ENCODE measurements around the gene HIC1. TPM values are rescaled to one million over a fixed set of nuclear protein-coding genes. Genes with fewer than 3 reads are reported as not detected.

HIC1 gene
- total and polyA plus RNA-seq, 2 experiments from 2014 or later = 0.17 to 0.26 TPM

DNA sequence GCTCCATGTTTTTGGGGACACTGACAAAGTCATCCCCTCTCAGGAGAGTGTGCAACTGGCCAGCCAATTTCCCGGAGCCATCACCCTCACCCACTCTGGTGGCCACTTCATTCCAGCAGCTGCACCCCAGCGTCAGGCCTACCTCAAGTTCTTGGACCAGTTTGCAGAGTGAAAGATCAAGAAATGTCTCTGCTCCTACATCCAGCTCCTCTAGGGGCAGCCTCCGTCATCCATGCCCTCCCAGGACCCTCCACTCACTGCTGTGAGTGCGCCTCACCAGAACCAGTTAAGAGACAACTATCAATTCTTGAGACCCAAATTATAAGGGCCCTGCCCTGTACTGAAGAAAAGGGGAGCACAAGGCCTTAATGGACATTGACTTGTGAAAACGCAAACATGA is 12.0 kb upstream of the HIC1 start (continued):
- TF ChIP-seq, protein P1, sequence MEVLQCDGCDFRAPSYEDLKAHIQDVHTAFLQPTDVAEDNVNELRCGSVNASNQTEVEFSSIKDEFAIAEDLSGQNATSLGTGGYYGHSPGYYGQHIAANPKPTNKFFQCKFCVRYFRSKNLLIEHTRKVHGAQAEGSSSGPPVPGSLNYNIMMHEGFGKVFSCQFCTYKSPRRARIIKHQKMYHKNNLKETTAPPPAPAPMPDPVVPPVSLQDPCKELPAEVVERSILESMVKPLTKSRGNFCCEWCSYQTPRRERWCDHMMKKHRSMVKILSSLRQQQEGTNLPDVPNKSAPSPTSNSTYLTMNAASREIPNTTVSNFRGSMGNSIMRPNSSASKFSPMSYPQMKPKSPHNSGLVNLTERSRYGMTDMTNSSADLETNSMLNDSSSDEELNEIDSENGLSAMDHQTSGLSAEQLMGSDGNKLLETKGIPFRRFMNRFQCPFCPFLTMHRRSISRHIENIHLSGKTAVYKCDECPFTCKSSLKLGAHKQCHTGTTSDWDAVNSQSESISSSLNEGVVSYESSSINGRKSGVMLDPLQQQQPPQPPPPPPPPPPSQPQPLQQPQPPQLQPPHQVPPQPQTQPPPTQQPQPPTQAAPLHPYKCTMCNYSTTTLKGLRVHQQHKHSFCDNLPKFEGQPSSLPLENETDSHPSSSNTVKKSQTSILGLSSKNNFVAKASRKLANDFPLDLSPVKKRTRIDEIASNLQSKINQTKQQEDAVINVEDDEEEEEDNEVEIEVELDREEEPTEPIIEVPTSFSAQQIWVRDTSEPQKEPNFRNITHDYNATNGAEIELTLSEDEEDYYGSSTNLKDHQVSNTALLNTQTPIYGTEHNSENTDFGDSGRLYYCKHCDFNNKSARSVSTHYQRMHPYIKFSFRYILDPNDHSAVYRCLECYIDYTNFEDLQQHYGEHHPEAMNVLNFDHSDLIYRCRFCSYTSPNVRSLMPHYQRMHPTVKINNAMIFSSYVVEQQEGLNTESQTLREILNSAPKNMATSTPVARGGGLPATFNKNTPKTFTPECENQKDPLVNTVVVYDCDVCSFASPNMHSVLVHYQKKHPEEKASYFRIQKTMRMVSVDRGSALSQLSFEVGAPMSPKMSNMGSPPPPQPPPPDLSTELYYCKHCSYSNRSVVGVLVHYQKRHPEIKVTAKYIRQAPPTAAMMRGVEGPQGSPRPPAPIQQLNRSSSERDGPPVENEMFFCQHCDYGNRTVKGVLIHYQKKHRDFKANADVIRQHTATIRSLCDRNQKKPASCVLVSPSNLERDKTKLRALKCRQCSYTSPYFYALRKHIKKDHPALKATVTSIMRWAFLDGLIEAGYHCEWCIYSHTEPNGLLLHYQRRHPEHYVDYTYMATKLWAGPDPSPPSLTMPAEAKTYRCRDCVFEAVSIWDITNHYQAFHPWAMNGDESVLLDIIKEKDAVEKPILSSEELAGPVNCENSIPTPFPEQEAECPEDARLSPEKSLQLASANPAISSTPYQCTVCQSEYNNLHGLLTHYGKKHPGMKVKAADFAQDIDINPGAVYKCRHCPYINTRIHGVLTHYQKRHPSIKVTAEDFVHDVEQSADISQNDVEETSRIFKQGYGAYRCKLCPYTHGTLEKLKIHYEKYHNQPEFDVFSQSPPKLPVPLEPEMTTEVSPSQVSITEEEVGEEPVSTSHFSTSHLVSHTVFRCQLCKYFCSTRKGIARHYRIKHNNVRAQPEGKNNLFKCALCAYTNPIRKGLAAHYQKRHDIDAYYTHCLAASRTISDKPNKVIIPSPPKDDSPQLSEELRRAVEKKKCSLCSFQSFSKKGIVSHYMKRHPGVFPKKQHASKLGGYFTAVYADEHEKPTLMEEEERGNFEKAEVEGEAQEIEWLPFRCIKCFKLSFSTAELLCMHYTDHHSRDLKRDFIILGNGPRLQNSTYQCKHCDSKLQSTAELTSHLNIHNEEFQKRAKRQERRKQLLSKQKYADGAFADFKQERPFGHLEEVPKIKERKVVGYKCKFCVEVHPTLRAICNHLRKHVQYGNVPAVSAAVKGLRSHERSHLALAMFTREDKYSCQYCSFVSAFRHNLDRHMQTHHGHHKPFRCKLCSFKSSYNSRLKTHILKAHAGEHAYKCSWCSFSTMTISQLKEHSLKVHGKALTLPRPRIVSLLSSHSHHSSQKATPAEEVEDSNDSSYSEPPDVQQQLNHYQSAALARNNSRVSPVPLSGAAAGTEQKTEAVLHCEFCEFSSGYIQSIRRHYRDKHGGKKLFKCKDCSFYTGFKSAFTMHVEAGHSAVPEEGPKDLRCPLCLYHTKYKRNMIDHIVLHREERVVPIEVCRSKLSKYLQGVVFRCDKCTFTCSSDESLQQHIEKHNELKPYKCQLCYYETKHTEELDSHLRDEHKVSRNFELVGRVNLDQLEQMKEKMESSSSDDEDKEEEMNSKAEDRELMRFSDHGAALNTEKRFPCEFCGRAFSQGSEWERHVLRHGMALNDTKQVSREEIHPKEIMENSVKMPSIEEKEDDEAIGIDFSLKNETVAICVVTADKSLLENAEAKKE (CRISPR knock-in tag; IDR thresholded peaks at IDR 0.05) = no peak
- no peak for TF ChIP-seq NANOG (IDR thresholded peaks at IDR 0.05; ENCODE audit: borderline replicate concordance)
- TF ChIP-seq STAT1 (IDR thresholded peaks at IDR 0.05; ENCODE audit: unreplicated experiment) = no peak
- no peak for TF ChIP-seq POLR2AphosphoS5 (IDR thresholded peaks at IDR 0.05; ENCODE audit: low read depth)
- TF ChIP-seq ZNF331 (CRISPR knock-in tag; IDR thresholded peaks at IDR 0.05; ENCODE audit: low read depth) = no peak
- no peak for TF ChIP-seq EZH2 (IDR thresholded peaks at IDR 0.05; ENCODE audit: low read depth, unreplicated experiment)

GRCh38 chr17:2043785-2044184 is 11.1 kb upstream of the HIC1 start:
- Histone ChIP-seq H3K4me2 (no peak overlapping the region), H3K27ac (ENCODE audit: low read depth) (no peak overlapping the region), H3K4me3 (no peak overlapping the region), H2AFZ (no peak overlapping the region), H3K27me3 (ENCODE audit: insufficient read depth) (peaks cover 37% of the 10 kb centered on the region), H3K9me2 (ENCODE audit: insufficient read depth) (no peaks in the 10 kb centered on the region), H4K20me1 (replicated peaks; ENCODE audit: insufficient read depth) (no peaks in the 10 kb centered on the region; the same call in 1 of the 2 replicates), H3F3A (replicated peaks; ENCODE audit: low read depth) (peaks cover 10% of the 10 kb centered on the region; the same call in 1 of the 2 replicates), H3K36me3 (ENCODE audit: insufficient read depth) (peaks cover 7% of the 10 kb centered on the region; the same call in 1 of the 2 replicates), H3K4me1 (ENCODE audit: insufficient read depth) (peaks cover 7% of the 10 kb centered on the region), H3K79me2 (replicated peaks; ENCODE audit: insufficient read depth) (no peaks in the 10 kb centered on the region)
- peaks cover 5% of the 10 kb centered on the region; the same call in 2 of the 3 replicates for H3K4me1 Mint-ChIP-seq
- DNase-seq (ENCODE audit: low spot score) (no peak), ATAC-seq (no peak)
- H3K36me3 Mint-ChIP-seq (ENCODE audit: low read depth) = peaks cover 16% of the 10 kb centered on the region
- peak overlapping the region; percentile 97; the same call in 1 of the 3 replicates for H3K4me3 Mint-ChIP-seq
- H3K9me3 Mint-ChIP-seq = no peaks in the 10 kb centered on the region
- no peak overlapping the region for H3K27ac Mint-ChIP-seq
- H3K27me3 Mint-ChIP-seq (ENCODE audit: insufficient read depth, low read depth, poor library complexity) = peaks cover 36% of the 10 kb centered on the region
- TF ChIP-seq ZNF331 (CRISPR knock-in tag; IDR thresholded peaks at IDR 0.05; ENCODE audit: low read depth) = no peak
- no peak for TF ChIP-seq ZNF114 (CRISPR knock-in tag; IDR thresholded peaks at IDR 0.05)
- TF ChIP-seq POLR2AphosphoS5 (IDR thresholded peaks at IDR 0.05; ENCODE audit: low read depth) = no peak
- TF ChIP-seq, protein P1 (CRISPR knock-in tag; IDR thresholded peaks at IDR 0.05) = no peak
- TF ChIP-seq ETS1 (IDR thresholded peaks at IDR 0.05) = no peak
- no peak for TF ChIP-seq JUNB (IDR thresholded peaks at IDR 0.05; ENCODE audit: unreplicated experiment)

Measured in GM23338 (cell line).